ENCODE results near the gene ZC3H18. TPM values are rescaled to one million over a fixed set of nuclear protein-coding genes. Genes with fewer than 3 reads are reported as not detected.
A peak's percentile ranks its signal among the peaks of the same experiment; 100 is the strongest.

The ZC3H18 gene
- total and polyA plus RNA-seq, 2 of the 4 experiments (the other 2 are of a cell fraction): 3.4 to 21.3 TPM

DNA sequence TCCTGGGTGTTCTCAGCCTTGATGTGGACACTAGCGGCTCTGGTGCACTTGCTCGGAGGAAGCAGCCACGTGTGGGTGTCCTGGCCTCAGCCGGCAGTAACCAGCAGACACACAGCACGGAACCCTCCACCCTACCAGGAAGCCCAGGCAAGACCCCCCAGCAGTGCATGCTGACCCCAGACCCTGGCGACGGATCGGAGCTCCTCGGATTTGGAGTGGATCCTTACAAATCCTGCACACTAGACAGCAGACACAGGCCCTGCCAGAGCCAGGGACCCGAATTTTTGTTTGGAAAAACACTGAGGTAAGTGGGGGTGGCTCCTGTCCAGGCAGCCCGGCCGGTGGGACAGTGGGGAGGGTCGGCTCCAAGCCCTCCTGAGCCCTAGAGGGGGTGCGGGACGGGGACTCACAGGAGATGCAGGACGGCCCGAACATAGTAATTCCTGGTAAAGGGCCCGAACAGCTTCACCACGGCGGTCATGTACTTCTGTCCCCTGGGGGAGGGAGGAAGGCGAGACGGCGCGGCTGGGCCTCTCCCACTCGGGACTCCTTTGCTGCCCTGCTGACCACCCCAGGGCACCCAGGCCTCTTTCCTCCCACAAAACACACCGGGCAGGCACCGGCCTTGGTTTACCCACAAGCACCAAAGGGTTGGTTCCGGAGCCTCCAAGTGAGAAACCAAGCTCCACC lies 76.3 kb downstream of the ZC3H18 start:
- Histone ChIP-seq H3K79me1 (ENCODE audit: low read depth in 1 of 2, low read length in 2 of 2) (peaks cover 0 to 20% of the 10 kb centered on the region in 2 experiments; a peak in 1 of 4 replicates), H2BK5ac (ENCODE audit: low read depth, low read length, poor library complexity, severe bottlenecking) (no peak overlapping the region), H3K27ac (ENCODE audit: insufficient read depth, low read length) (no peak overlapping the region), H3K4ac (ENCODE audit: low read depth, low read length) (no peak overlapping the region), H3K4me3 (ENCODE audit: insufficient read depth, low read depth, low read length) (no peak overlapping the region), H3K23ac (ENCODE audit: low read depth, low read length) (no peak overlapping the region), H3K4me2 (ENCODE audit: low read depth, low read length) (no peak overlapping the region), H4K91ac (ENCODE audit: insufficient read depth, low read depth, low read length) (no peak overlapping the region), H2AK9ac (replicated peaks; ENCODE audit: low read depth, low read length, poor library complexity) (peak overlapping the region; percentile 28), H3K4me1 (ENCODE audit: control insufficient read depth, insufficient read depth, low read length) (peaks cover 5% of the 10 kb centered on the region; the same call in 1 of the 2 replicates), H4K8ac (ENCODE audit: low read depth in 2 of 2, low read length in 2 of 2) (no peak overlapping the region), H2BK120ac (ENCODE audit: low read depth, low read length) (no peak overlapping the region), H2AK5ac (ENCODE audit: low read depth, low read length) (no peak overlapping the region), H3K27me3 (ENCODE audit: control insufficient read depth, insufficient read depth, low read length) (no peaks in the 10 kb centered on the region), H2BK15ac (ENCODE audit: low read depth, low read length) (no peak overlapping the region), H4K5ac (ENCODE audit: low read depth, low read length) (no peak overlapping the region), H4K20me1 (ENCODE audit: insufficient read depth, low read length) (peaks cover 6% of the 10 kb centered on the region), H3K9me3 (ENCODE audit: control insufficient read depth, insufficient read depth, low read length) (no peaks in the 10 kb centered on the region), H3K9ac (ENCODE audit: low read depth, low read length) (no peak overlapping the region), H3K18ac (ENCODE audit: low read depth, low read length) (no peak overlapping the region), H2AFZ (replicated peaks; ENCODE audit: low read length, poor library complexity) (no peak overlapping the region), H3K56ac (ENCODE audit: extremely low read depth, insufficient read depth, low read length) (no peak overlapping the region), H3K9me1 (ENCODE audit: insufficient read depth, low read length) (no peaks in the 10 kb centered on the region), H3K36me3 (ENCODE audit: control insufficient read depth, insufficient read depth, low read length) (peaks cover 3% of the 10 kb centered on the region), H2BK20ac (ENCODE audit: low read depth, low read length) (no peak overlapping the region), H3K14ac (replicated peaks; ENCODE audit: low read depth, low read length) (no peak overlapping the region)
- no TSS peak for BruUV-seq (replicated peaks)
- TF ChIP-seq POLR2A (IDR thresholded peaks at IDR 0.05; ENCODE audit: low read depth, low read length) (no peak), MXI1 (IDR thresholded peaks at IDR 0.05; ENCODE audit: borderline replicate concordance, low read depth, low read length) (no peak), MAFK (IDR thresholded peaks at IDR 0.05; ENCODE audit: low read depth, low read length) (no peak), SMC3 (IDR thresholded peaks at IDR 0.05; ENCODE audit: low read depth, low read length) (no peak), CHD1 (IDR thresholded peaks at IDR 0.05; ENCODE audit: low read depth, low read length) (no peak)
- TF ChIP-seq, protein P1, sequence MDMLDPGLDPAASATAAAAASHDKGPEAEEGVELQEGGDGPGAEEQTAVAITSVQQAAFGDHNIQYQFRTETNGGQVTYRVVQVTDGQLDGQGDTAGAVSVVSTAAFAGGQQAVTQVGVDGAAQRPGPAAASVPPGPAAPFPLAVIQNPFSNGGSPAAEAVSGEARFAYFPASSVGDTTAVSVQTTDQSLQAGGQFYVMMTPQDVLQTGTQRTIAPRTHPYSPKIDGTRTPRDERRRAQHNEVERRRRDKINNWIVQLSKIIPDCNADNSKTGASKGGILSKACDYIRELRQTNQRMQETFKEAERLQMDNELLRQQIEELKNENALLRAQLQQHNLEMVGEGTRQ (IDR thresholded peaks at IDR 0.05; ENCODE audit: low read depth, low read length): no peak
- CTCF ChIA-PET: no interaction called here
- 94% methylated on average over 5 of the region's 28 CpGs; no CpG with 5 or more reads in 1 of the 2 experiments for WGBS, 2 experiments (ENCODE audit: extremely low coverage in 2 of 2, insufficient read length in 1 of 2)
- dilution Hi-C loops (cut with HindIII; ENCODE audit: low sequenced_read_pairs, unreplicated experiment): no loop called here
- in situ Hi-C loops (cut with MboI; ENCODE audit: low sequenced_read_pairs): no loop called here
- ATAC-seq (ENCODE audit: low read depth) (no peak), DNase-seq (no peak)
- POLR2A ChIA-PET (ENCODE audit: unreplicated experiment): interaction anchor here (0.5 kb wide), 1 partner anchor 14 kb away, joined by 3 read pairs; no protein-coding TSS in a partner anchor
- intact Hi-C loops (cut with micrococcal nuclease): no loop called here
